ENCODE data around the gene CSTF3.

CSTF3 gene

DNA sequence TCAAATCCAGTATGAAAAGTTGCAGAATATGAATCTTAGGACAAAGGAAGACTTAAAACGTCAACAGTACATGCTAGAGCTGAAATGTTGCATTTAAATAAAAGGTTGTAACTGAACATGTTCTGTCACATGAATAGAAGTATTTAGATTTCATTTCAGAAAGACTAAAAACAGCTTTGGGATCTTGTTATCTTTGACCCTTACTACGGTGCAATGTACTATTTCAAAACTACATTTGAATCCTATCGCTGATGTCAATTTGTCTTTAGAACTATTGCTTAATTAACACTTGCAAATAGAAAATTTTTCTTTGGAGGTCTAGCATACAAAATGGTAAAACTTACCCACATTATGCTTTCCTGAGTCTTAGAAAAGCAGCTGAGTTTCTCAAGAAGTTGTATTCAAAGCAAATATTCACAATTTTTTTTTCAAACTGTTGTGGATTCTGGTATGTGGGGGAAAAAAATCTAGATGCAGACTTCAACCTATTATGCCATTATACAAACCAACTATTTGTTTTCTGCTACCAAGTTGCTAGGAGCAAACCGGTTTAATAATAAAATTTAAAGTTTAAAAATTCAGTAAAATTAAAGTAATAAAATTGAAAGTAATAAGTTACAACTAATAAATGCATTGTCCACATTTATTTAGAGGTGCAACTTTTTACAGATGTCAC is 25.4 kb downstream of the CSTF3 start:
- POLR2A ChIA-PET, result no interaction called here
- H3K36me3 ChIP-seq (ENCODE audit: control insufficient read depth in 2 of 2, insufficient read depth in 1 of 2, low read length in 2 of 2), result peaks cover 4 to 45% of the 10 kb centered on the region in 2 experiments; a peak in 2 of 3 replicates
- H3K9me3 ChIP-seq (ENCODE audit: control insufficient read depth, insufficient read depth, low read depth, low read length), result no peaks in the 10 kb centered on the region
- no peak overlapping the region for H3K4me3 ChIP-seq (ENCODE audit: low read depth, low read length)
- no peak for TF ChIP-seq ZFP3 (tag by site-specific recombination; IDR thresholded peaks at IDR 0.05; ENCODE audit: low read depth)
- no peaks in the 10 kb centered on the region for H3K4me1 ChIP-seq (ENCODE audit: control insufficient read depth, insufficient read depth, low read length)
- CTCF ChIA-PET, result interaction anchor here (0.6 to 1.2 kb wide), 3 partner anchors 17 to 846 kb away, joined by 3 read pairs; no protein-coding TSS in a partner anchor
- no peak overlapping the region for H3K27ac ChIP-seq (ENCODE audit: extremely low read depth, low read depth, low read length)

DNA sequence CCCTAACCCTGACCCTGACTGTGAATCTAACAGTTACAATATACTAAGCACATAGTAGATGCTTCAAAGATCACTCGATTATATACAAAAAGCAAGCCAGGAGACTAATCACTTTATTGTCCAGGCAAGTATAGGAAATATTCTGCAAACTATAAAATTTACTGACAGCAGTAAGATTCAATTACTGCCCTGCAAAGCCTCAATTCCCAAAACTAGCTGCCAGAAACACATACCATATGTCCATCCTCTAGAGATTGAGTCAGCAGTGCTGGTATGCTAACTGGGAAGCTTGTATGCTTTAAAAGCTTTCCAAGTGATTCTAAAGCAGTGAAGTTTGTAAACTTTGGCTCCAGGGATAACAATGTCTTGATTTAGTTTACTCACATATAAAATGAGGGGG is 26.1 kb downstream of the CSTF3 start:
- H3K4me3 ChIP-seq (ENCODE audit: low read depth, low read length), result no peak overlapping the region
- ChIA-PET CTCF (interaction anchor here (1.2 kb wide), 1 partner anchor 18 kb away, joined by 3 read pairs; no protein-coding TSS in a partner anchor), POLR2A (no interaction called here)
- no peaks in the 10 kb centered on the region for H3K9me3 ChIP-seq (ENCODE audit: control insufficient read depth, insufficient read depth, low read depth, low read length)
- TF ChIP-seq OVOL3 (tag by site-specific recombination; IDR thresholded peaks at IDR 0.05) (no peak), ZNF596 (tag by site-specific recombination; IDR thresholded peaks at IDR 0.05) (no peak), ZFP69B (tag by site-specific recombination; IDR thresholded peaks at IDR 0.05) (no peak), ZNF677 (tag by site-specific recombination; IDR thresholded peaks at IDR 0.05) (no peak), ZNF660 (tag by site-specific recombination; IDR thresholded peaks at IDR 0.05) (no peak), ZNF350 (tag by site-specific recombination; IDR thresholded peaks at IDR 0.05) (no peak), ZNF19 (tag by site-specific recombination; IDR thresholded peaks at IDR 0.05; ENCODE audit: low read depth) (no peak), BCL11B (tag by site-specific recombination; IDR thresholded peaks at IDR 0.05; ENCODE audit: low read depth) (no peak), ZNF146 (tag by site-specific recombination; IDR thresholded peaks at IDR 0.05) (no peak), ZNF830 (tag by site-specific recombination; IDR thresholded peaks at IDR 0.05; ENCODE audit: low read depth) (no peak), ZNF514 (tag by site-specific recombination; IDR thresholded peaks at IDR 0.05) (no peak)
- TF ChIP-seq, protein P1, sequence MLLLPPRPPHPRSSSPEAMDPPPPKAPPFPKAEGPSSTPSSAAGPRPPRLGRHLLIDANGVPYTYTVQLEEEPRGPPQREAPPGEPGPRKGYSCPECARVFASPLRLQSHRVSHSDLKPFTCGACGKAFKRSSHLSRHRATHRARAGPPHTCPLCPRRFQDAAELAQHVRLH (tag by site-specific recombination; IDR thresholded peaks at IDR 0.05), result no peak
- TF ChIP-seq, protein P2, sequence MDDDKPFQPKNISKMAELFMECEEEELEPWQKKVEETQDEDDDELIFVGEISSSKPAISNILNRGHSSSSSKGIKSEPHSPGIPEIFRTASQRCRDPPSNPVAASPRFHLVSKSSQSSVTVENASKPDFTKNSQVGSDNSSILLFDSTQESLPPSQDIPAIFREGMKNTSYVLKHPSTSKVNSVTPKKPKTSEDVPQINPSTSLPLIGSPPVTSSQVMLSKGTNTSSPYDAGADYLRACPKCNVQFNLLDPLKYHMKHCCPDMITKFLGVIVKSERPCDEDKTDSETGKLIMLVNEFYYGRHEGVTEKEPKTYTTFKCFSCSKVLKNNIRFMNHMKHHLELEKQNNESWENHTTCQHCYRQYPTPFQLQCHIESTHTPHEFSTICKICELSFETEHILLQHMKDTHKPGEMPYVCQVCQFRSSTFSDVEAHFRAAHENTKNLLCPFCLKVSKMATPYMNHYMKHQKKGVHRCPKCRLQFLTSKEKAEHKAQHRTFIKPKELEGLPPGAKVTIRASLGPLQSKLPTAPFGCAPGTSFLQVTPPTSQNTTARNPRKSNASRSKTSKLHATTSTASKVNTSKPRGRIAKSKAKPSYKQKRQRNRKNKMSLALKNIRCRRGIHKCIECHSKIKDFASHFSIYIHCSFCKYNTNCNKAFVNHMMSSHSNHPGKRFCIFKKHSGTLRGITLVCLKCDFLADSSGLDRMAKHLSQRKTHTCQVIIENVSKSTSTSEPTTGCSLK (tag by site-specific recombination; IDR thresholded peaks at IDR 0.05), result no peak
- no peak overlapping the region for H3K27ac ChIP-seq (ENCODE audit: extremely low read depth, low read depth, low read length)
- H3K4me1 ChIP-seq (ENCODE audit: control insufficient read depth, insufficient read depth, low read length), result no peaks in the 10 kb centered on the region
- peaks cover 3 to 39% of the 10 kb centered on the region in 2 experiments; a peak in 2 of 3 replicates for H3K36me3 ChIP-seq (ENCODE audit: control insufficient read depth in 2 of 2, insufficient read depth in 1 of 2, low read length in 2 of 2)

DNA sequence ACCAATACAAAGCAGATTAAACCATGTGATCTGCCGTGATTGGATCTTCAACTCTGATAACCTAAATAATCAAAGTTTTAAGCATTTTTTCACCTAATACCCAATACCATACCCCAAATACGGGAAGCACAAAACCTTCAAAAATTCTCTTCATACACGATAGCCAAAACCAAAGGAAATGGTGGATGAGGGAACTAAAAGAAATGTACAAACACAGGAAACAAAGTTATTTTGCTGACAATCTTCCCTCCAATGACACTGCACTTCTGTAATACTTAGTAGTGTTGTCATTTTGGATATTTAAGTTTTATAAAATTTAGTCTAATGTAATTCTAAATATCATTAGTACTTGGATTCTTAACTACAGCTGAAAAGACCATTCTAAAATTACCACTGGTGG is 27.0 kb downstream of the CSTF3 start:
- Histone ChIP-seq H3K9me3 (ENCODE audit: control insufficient read depth, insufficient read depth, low read depth, low read length) (no peaks in the 10 kb centered on the region), H3K27ac (ENCODE audit: extremely low read depth, low read depth, low read length) (no peak overlapping the region), H3K4me3 (ENCODE audit: low read depth, low read length) (no peak overlapping the region), H3K36me3 (ENCODE audit: control insufficient read depth in 2 of 2, insufficient read depth in 1 of 2, low read length in 2 of 2) (peaks cover 0 to 31% of the 10 kb centered on the region in 2 experiments; a peak in 2 of 3 replicates), H3K4me1 (ENCODE audit: control insufficient read depth, insufficient read depth, low read length) (no peaks in the 10 kb centered on the region)
- POLR2A ChIA-PET, result no interaction called here
- CTCF ChIA-PET, result no interaction called here
- TF ChIP-seq, protein P3, sequence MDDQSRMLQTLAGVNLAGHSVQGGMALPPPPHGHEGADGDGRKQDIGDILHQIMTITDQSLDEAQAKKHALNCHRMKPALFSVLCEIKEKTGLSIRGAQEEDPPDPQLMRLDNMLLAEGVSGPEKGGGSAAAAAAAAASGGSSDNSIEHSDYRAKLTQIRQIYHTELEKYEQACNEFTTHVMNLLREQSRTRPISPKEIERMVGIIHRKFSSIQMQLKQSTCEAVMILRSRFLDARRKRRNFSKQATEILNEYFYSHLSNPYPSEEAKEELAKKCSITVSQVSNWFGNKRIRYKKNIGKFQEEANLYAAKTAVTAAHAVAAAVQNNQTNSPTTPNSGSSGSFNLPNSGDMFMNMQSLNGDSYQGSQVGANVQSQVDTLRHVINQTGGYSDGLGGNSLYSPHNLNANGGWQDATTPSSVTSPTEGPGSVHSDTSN (CRISPR knock-in tag; IDR thresholded peaks at IDR 0.05), result no peak
- TF ChIP-seq ZNF169 (tag by site-specific recombination; IDR thresholded peaks at IDR 0.05) (no peak), ZNF133 (tag by site-specific recombination; IDR thresholded peaks at IDR 0.05) (no peak), ZNF16 (tag by site-specific recombination; IDR thresholded peaks at IDR 0.05; ENCODE audit: low read depth) (no peak), ZNF837 (tag by site-specific recombination; IDR thresholded peaks at IDR 0.05) (no peak), TRIM28 (IDR thresholded peaks at IDR 0.05; ENCODE audit: borderline replicate concordance, low read length) (no peak), ZNF416 (tag by site-specific recombination; IDR thresholded peaks at IDR 0.05) (no peak), ZNF37A (tag by site-specific recombination; IDR thresholded peaks at IDR 0.05) (no peak)
